Stimulated activated CD4-positive, alpha-beta T cell treated with anti-CD3 and anti-CD28 coated beads, Interleukin-4, amount 100 ng/mL, for 48 hours (primary cell): ENCODE measurements around the gene LRP3.
"Not testable (repeated sequence)": the region's sequence is repeated elsewhere in the genome, so short reads cannot be mapped to it uniquely, and the experiment has no call there.

Experiments used
- DNase-seq, 2 donors: peaks; one replicate each; pipeline ENCODE4 v3.0.0-alpha.2; 2020; ENCODE audit warnings: low read depth in 2 of 2

The LRP3 gene

GRCh38 chr19:33201886-33202545 lies 7.9 kb downstream of the LRP3 start:
- no peak for DNase-seq

DNA sequence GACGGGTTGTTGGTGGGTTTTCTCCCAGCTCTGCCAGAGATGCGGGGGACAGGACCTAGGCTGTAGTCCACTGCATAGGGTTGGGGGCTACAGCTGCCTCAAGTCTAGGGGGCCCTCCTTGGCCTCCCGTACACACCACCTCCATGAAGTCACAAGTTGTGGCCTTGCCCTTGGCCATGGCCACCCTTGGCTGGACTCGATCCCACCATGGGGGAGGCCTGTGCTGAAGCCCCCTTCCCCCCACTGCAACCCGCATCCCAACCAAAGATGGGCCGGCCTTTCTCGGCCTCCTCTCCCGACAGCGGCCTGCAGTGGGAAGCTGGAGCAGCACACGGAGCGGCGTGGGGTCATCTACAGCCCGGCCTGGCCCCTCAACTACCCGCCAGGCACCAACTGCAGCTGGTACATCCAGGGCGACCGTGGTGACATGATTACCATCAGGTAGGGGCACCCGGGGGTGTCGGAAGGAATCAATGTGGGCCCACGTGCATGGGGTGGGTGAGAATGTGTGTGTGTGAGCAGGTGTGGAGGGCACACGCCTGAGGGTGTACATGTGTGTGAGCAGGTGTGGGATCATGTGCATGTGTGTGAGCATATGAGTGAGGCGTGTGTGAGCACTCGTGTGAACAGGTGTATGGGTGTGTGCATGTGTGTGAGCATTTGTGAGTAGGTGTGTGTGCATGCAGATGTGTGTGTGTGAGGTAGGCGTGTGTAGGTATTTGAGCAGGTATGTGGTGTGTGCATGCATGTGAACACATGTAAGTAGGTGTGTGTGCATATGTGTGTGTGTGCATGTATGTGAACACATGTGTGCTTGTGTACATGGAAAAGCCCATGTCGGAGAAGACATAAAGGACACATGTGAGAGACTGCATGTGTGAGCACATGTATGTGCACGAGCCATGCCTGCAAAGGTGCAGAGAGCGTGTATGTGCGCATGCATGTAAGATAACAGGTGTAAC lies 8.7 kb downstream of the LRP3 start:
- DNase-seq, result no peak

- DNase-seq, result no peak
Observed at GRCh38 chr19:33203529-33203928, 9.4 kb downstream of the LRP3 start.

DNA sequence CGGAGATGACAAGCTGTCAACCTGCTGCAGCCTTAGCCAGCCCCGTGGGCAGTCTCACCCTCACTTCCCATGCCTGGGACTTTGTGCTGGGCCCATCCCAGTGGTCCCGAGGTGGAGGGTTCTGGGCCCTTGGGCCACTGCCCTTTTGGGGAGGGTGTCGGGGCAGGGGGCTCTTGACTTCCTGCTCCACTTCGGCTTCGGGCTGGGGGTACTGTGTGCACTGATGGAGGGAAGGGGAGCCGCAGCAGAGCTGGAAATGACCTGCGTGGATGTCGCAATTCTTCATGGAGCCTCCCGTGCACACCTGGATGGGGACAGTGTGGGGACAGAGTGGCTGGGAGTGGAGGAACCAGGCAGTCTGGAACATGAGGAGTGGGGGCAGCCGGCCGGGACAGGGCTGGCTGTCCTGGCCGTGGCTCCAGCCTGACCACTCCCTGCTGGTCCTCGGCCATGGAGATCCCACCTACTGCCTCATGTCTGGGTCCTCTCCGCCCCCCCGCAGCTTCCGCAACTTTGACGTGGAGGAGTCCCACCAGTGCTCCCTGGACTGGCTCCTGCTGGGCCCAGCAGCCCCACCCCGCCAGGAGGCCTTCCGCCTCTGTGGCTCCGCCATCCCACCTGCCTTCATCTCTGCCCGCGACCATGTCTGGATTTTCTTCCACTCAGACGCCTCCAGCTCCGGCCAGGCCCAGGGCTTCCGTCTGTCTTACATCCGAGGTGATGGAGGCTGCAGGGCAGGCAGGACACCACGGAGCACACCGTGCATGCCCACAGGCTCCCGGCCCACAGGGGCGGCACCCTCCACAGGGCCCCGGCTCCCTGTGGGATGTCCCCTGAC lies 10.2 kb downstream of the LRP3 start:
- DNase-seq, result no peak

DNA sequence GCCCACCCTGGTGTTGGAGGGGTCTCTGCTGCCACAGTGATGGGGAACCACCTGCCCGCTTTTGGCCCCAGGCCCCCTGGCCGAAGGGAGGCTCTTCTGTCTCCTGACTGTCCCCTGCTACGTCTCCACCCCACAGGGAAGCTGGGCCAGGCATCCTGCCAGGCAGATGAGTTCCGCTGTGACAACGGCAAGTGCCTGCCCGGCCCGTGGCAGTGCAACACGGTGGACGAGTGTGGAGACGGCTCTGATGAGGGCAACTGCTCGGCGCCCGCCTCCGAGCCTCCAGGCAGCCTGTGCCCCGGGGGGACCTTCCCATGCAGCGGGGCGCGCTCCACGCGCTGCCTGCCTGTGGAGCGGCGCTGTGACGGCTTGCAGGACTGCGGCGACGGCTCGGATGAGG lies 11.0 kb downstream of the LRP3 start:
- DNase-seq, result no peak

DNA sequence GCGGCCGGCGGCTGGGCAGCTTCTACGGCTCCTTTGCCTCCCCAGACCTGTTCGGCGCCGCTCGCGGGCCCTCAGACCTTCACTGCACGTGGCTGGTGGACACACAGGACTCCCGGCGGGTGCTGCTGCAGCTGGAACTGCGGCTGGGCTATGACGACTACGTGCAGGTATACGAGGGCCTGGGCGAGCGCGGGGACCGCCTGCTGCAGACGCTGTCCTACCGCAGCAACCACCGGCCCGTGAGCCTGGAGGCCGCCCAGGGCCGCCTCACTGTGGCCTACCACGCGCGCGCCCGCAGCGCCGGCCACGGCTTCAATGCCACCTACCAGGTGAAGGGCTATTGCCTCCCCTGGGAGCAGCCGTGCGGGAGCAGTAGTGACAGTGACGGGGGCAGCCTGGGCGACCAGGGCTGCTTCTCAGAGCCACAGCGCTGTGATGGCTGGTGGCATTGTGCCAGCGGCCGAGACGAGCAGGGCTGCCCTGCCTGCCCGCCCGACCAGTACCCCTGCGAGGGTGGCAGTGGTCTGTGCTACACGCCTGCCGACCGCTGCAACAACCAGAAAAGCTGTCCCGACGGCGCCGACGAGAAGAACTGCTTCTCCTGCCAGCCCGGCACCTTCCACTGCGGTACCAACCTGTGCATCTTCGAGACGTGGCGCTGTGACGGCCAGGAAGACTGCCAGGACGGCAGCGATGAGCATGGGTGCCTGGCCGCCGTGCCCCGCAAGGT lies 11.6 kb downstream of the LRP3 start:
- no peak for DNase-seq

GRCh38 chr19:33206261-33207039 lies 12.3 kb downstream of the LRP3 start:
- DNase-seq, result no peak

DNA sequence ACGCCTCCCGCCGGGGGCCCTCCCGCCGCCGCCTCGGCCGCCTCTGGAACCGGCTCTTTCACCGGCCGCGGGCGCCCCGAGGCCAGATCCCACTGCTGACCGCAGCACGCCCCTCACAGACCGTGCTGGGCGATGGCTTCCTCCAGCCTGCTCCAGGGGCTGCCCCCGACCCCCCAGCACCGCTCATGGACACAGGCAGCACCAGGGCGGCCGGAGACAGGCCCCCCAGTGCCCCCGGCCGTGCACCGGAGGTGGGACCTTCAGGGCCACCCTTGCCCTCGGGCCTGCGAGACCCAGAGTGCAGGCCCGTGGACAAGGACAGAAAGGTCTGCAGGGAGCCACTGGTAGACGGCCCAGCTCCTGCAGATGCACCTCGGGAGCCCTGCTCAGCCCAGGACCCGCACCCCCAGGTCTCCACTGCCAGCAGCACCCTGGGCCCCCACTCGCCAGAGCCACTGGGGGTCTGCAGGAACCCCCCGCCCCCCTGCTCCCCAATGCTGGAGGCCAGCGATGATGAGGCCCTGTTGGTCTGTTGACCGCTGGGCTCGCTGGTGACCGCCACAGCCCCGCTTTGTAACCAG lies 13.0 kb downstream of the LRP3 start:
- no peak for DNase-seq

- no peak for DNase-seq
Observed at GRCh38 chr19:33207903-33208302, 13.8 kb downstream of the LRP3 start.

DNA sequence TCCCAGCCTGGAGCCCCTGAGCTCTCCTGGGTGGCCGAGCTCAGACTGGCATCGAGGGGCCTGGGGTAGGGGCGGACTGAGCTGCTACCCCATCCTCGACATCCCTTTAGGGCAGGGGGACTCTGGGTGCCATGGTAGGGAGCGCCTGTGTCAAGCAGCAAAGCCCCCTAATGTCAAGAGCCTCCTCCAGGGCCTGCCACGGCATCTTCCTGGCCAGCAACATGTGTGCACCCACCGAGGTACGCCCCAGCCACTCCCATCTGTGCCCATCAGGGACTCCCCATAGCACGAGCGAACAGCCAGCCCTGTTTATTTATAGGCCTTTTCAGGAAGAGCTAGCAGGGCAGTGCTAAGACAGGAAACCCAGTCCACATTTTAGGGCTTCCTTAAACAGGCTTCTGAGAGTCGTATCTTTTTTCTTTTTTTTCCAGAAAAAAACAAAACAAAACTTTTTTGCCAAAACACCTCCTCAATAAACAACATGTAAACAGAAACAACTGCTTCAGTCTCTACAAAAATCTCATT lies 14.3 kb downstream of the LRP3 start:
- no peak for DNase-seq

DNA sequence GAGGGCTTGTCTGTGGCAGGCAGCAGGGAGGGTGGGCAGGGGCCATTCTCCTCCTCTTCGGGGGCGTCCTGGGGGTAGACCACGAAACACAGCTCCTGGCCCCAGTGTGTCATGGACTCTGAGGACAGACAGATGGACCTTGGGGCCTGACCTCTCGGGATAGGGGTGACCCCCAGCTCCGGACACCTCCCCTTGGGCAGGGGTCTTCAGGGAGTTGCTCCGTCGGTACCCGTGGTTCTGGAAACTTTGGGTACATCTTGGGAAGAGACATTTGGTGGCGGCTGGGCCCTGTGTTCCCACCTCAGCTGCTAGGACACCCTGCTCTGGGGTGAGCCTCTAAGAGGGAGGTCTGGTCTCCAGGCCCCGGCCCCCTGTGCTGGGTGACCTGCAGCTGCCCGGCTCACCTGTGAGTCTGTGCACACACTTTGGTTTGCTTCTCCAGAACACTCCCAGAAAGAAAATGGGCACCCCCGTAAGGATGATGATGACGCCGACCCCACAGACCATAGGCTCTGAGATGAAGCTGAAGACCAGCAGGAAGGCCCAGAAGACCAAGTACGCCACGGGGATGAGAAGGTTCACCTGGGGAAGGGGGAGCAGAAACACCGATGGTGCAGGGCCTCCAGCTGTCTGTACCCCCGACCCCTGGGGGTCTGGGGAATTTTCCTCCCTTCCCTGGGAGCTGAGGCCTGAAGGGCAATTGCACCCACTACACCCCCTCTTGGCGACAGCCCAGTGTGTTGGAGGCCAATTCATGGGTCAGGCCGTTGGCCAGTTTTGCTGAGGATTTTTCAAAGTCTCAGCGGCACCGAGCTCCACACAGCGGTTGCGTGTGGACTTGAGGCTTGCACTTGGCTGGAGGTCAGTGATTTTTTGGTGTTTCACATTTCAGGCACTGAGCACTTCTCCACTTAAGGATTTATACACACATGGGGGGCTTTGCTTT lies 15.0 kb downstream of the LRP3 start:
- DNase-seq, result no peak

GRCh38 chr19:33209850-33210230 lies 15.7 kb downstream of the LRP3 start:
- DNase-seq, result not testable (repeated sequence)

- no peak for DNase-seq
Observed at GRCh38 chr19:33210266-33210940, 16.3 kb downstream of the LRP3 start.

DNA sequence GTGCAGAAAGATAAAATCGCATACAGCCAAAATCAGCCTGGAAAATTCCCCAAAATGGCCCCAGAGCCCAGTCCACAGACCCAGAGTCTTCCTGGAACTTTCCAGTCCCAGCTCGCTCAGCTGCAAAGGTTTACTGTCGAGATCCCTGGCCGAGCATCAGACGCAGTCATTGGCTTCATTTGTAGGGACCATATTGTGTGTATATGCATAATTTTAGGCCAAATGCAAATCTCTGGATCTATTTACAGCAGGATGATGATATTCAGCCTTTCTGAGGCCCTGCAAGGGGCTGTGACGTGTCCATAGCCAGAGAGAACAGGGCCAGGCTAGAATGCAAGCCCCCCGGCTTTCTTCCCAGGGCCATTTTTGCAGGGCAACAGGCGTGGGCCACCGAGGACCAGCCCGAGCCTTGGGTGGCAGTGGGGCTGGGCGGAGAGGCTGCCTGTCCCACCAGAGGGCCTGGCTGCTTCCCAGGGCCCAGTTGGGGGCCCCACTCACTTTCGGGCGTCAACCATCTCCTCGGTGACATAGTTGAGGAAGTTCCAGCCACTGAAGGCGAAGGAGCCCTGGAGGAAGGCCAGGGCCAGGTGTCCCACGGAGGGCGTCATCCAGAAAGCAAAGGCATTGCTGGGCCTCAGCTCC lies 17.8 kb downstream of the LRP3 start:
- DNase-seq, result no peak

- DNase-seq, result no peak
Observed at GRCh38 chr19:33212436-33213172, 18.5 kb downstream of the LRP3 start.

DNA sequence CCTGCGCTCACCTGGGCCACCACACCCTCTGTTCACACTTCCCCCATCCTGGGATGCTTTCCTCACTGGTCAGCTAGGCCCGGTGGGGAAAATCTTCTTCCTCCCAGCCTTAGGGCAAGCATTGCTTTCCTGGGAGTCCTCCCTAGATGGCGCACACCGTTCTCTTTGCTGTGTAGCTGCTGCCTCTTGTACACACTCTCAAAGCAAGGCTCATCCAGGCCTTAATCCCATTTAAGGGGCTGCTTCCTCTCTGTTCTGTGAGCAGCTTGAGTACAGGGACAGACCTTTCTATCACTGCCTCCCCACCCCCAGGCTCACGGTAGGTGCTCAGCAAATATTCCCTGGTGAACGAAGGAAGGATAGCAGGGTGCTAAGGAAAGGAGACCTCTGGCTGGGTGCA lies 20.5 kb downstream of the LRP3 start:
- DNase-seq, result no peak
